ENCODE measurements around the gene MDH1B.
"Not testable (repeated sequence)": the region's sequence is repeated elsewhere in the genome, so short reads cannot be mapped to it uniquely, and the experiment has no call there.

Gene MDH1B

DNA sequence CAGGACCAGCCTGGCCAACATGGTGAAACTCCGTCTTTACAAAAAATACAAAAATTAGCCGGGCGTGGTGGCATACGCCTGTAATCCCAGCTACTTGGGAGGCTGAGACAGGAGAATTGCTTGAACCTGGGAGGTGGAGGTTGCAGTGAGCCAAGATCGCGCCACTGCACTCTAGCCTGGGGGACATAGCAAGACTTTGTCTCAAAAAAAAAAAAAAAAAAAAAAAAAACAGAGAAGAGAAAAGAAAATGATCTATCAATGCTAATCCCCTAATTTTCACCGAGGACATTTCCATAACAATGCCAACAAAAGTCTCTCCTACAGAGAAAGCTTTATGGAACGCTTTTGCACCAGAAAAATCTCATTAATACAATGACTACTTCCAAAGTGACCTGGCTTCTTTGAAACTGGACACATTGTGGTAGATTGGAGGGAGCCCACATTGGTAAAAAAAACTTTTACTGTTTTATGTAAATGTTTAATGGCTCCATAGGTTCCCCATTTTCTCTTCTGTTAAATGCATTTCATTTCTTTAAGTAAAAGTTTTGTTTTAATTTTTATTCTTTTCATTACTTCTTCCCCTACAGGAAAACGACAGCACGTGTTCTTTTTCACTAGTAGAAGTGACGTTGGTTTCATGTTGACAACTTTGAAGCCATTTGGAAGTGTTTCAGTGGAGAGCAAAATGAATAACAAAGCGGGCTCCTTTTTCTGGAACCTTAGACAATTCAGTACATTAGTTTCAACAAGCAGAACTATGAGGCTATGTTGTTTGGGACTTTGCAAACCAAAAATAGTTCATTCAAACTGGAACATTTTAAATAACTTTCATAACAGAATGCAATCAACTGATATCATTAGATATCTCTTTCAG, 1.2 kb upstream of the MDH1B start:
- no peak for DNase-seq (ENCODE audit: low read depth in 2 of 2)

DNA sequence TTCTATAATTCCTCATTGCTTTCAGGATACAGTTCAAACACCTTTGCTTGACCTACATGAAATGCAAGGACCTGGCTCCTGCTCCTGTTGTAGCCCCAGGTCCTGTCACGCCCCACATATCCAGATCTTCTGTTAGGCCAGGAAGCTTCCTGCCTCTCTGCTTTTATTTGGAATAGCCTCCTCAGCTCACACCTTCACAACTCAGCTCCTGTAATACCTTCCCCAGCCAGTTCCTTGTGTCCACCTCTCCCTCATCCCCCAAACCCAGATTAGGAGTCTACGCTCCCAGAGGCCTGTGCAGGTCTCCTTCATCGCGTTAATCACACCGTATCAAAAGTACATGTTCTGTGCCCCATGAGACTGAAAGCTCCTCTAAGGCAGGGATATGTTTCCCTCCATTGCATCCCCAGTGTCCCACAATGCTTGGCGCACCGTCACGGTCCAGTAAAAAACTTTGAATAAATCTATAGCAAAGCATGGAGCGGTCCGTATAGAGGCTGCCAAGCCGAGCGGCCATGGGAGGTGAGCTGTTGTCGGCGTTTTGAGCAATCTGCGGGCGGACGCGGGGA, 371 bp downstream of the MDH1B start:
- DNase-seq (ENCODE audit: low read depth in 2 of 2) = no peak

- DNase-seq (ENCODE audit: low read depth in 2 of 2) = no peak
Observed at GRCh38 chr2:206756816-206757215, 8.3 kb downstream of the MDH1B start.

DNA sequence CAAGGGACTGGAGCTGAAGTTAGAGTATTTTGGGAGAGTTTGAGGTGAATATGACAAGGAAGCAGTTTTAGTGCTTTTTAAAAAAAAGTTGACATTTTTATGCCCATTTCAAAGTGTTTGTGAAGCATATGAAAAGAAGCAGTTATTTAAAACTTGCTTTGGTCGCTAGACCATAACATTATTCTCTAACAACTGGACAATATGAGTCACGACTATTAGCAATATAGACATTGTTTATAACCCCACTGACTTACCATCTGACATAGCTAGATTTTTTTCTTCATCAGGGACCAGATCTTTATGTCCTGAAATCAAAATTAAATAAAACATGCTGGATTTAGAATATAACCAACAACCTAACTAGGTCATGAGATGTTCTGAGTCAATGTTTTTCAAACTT, 24.3 kb downstream of the MDH1B start:
- DNase-seq (ENCODE audit: low read depth in 2 of 2) = no peak

- no peak for DNase-seq (ENCODE audit: low read depth in 2 of 2)
Observed at GRCh38 chr2:206739271-206739670, 25.9 kb downstream of the MDH1B start.

GRCh38 chr2:206736935-206737334, 28.2 kb downstream of the MDH1B start:
- no peak for DNase-seq (ENCODE audit: low read depth in 2 of 2)

DNA sequence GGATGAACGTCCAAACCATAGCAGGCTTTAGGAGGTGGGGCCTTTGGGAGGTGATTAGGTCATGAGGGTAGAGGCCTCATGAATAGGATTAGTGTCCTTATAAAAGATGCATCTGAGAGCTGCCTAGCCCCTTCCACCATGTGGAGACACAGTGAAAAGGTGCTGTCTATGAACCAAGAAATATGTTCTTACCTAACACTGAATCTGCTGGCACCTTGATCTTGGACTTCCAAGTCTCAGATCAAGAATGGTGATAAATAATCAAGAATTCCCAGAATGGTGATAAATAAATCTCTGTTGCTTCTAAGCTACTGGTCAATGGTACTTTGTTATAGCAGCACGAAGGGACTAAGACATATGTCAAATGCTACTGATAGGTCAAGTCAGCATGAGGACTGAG, 31.8 kb downstream of the MDH1B start:
- no peak for DNase-seq (ENCODE audit: low read depth in 2 of 2)

- DNase-seq (ENCODE audit: low read depth in 2 of 2) = no peak
Observed at GRCh38 chr2:206728277-206729199, 36.6 kb downstream of the MDH1B start.

- no peak for DNase-seq (ENCODE audit: low read depth in 2 of 2)
Observed at GRCh38 chr2:206727287-206727686, 37.8 kb downstream of the MDH1B start.

GRCh38 chr2:206723288-206723687, 41.8 kb downstream of the MDH1B start:
- DNase-seq (ENCODE audit: low read depth in 2 of 2) = no peak

DNA sequence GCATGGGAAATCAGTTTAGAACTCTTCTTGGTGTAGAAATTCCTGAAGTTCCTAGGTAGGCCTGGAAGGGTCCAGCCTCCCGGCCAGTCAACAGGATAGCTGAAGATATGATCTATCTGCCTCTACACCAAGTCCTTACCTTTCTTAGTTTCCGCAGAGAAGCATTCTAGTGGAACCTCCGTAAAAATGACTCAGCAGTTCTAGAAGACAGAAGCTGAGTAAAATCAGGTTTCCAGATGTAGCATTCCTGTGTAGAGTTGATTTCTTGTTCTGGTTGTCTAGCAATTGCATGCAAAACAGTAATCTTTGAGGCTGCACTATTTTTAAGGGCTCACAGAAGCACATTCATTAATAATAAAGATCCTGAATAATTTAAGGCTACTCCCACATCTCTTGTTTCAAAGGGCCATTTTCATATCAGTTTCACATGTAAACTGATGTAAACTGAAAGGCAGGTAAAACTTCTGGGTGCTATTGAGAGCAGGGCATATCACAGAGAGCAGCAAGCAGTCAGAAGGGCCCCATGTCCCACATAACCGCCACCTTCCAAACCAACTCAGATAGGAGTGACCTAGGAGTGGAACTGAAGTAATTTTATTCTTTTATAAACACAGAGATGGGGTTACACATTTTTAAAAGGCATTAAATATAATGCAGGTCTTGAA, 43.7 kb downstream of the MDH1B start:
- no peak for DNase-seq (ENCODE audit: low read depth in 2 of 2)

- DNase-seq (ENCODE audit: low read depth in 2 of 2) = no peak
Observed at GRCh38 chr2:206718296-206718695, 46.8 kb downstream of the MDH1B start, which contains the start of gene DYTN. DYTN (minus strand) TSS chr2:206718396; CDS start chr2:206718279, 117 bp downstream.

GRCh38 chr2:206716623-206717022, 48.5 kb downstream of the MDH1B start:
- no peak for DNase-seq (ENCODE audit: low read depth in 2 of 2)

GRCh38 chr2:206715183-206715582, 49.9 kb downstream of the MDH1B start:
- not testable (repeated sequence) for DNase-seq (ENCODE audit: low read depth in 2 of 2)

GRCh38 chr2:206713746-206714145, 51.4 kb downstream of the MDH1B start:
- DNase-seq (ENCODE audit: low read depth in 2 of 2) = no peak

- DNase-seq (ENCODE audit: low read depth in 2 of 2) = no peak
Observed at GRCh38 chr2:206708286-206708685, 56.8 kb downstream of the MDH1B start.

GRCh38 chr2:206707164-206707701, 57.9 kb downstream of the MDH1B start:
- DNase-seq (ENCODE audit: low read depth in 2 of 2) = no peak

DNA sequence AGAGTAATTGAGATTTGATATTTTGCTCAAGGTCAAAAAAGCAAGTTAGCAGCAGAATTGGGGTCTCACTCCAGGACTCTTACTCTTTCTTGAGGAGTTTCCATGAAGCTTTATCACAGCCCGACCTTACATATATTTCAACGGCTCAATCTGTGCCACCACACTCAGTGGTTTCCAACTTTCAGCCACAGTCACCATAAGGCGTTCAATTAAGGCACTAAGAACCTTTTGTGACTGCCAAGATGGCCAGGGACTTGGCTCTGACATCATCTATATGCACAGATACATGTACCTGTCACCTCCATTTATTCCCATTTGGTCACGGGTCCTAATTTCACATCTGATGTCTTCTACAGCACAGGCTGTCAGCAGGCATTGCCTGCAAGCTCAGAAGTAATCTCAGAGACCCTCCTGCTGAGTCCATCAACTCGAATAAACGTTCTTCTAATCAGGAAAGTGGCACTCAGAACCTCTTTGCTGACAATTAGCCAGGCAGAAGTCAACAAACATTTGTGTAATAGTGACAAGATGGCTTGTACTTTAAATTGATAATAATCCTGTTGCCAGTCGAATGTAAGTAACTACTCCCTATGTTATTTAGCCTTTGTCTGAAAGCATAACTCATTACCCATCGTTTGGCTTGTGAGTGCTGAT, 63.0 kb downstream of the MDH1B start:
- no peak for DNase-seq (ENCODE audit: low read depth in 2 of 2)

- no peak for DNase-seq (ENCODE audit: low read depth in 2 of 2)
Observed at GRCh38 chr2:206700156-206700555, 65.0 kb downstream of the MDH1B start.

DNA sequence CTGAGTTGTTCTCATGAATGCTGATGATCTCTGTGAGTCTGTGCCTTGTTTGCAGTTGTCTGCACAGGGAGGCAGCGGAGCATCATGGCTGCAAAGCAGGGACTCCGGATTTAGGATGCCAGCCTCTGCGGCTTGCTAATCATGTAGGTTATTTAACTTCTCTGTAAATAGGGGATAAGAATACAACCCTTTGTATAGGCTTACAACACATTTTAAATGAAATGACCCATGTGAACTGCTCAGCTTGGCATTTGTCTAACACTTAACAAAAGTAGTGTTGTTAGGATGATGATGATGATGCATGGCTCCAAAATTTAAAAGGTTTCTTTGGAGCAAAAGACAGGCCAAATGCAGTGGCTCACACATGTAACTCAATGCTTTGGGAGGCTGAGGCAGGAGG, 66.3 kb downstream of the MDH1B start:
- no peak for DNase-seq (ENCODE audit: low read depth in 2 of 2)

GRCh38 chr2:206696910-206697309, 68.2 kb downstream of the MDH1B start:
- no peak for DNase-seq (ENCODE audit: low read depth in 2 of 2)

All from stimulated activated CD8-positive, alpha-beta memory T cell treated with anti-CD3 and anti-CD28 coated beads, Interleukin-7, amount 100 ng/mL, for 1 hour (primary cell).